K562 (cell line): ENCODE measurements around the gene ZNF92. TPM values are rescaled to one million over a fixed set of nuclear protein-coding genes. Genes with fewer than 3 reads are reported as not detected.

Experiments used
- ATAC-seq: fragments of 200-7000 bp; cut with Tn5 transposase; 3 replicates; pipeline ENCODE4 v1.9.1; 2020; ENCODE audit warnings: moderate library complexity
- BruUV-seq: library from RNA; stranded (reverse); fragments of 400-500 nt; replicated peaks from 2 replicates; lab custom pipeline; 2021; lab: Mats Ljungman, UMichigan
- CTCF ChIA-PET: fragments of 300-600 bp; formaldehyde crosslinking; extraction: SDS; loops from one replicate; lab custom pipeline; 2021; ENCODE audit warnings: low intra/inter-chr PET ratio; lab: Yijun Ruan, JAX
- POLR2A ChIA-PET: fragments of 300-600, 350-650 bp; sonication (Branson Sonifier 250); formaldehyde crosslinking; extraction: SDS; loops from one replicate; lab custom pipeline; 2021; ENCODE audit warnings: antibody characterized with exemption, inconsistent platforms; lab: Yijun Ruan, JAX
- DNase-seq, 4 experiments: peaks; one replicate each; pipeline versions ENCODE4 v3.0.0 to v3.0.0-alpha.2; 2011 to 2018; ENCODE audit warnings: low spot score in 3 of 4, mixed read lengths in 3 of 4; ENCODE audit errors: extremely low read depth in 1 of 4
- FAIRE-seq: peaks from 2 replicates; lab custom pipeline; 2011; peaks lifted over from hg19 to GRCh38; lab: Jason Lieb, UNC
- H2AFZ ChIP-seq: 2 replicates; pipeline ENCODE4 v1.6.0; 2011; ENCODE audit warnings: low read depth, low read length, control low read depth, inconsistent platforms
- H3K27ac ChIP-seq: fragments of 200-600 bp; 3 replicates; pipeline ENCODE4 v1.8.0; 2011; ENCODE audit warnings: low read depth, mild to moderate bottlenecking, control low read depth, inconsistent platforms, low read length, moderate library complexity, mixed read lengths; ENCODE audit errors: extremely low read depth
- H3K27me3 ChIP-seq, 2 experiments: fragments of 300-600 bp in 1 of 2; 2 replicates in 1 of 2; 3 replicates in 1 of 2; pipeline versions ENCODE4 v1.6.0 to v1.8.0; 2011; ENCODE audit warnings: inconsistent platforms in 2 of 2, low read length in 2 of 2, mild to moderate bottlenecking in 1 of 2, mixed read lengths in 1 of 2, moderate library complexity in 1 of 2; ENCODE audit not compliant: control insufficient read depth in 2 of 2, insufficient read depth in 2 of 2
- H3K36me3 ChIP-seq: fragments of 300-600 bp; 3 replicates; pipeline ENCODE4 v1.8.0; 2011; ENCODE audit warnings: mild to moderate bottlenecking, low read length, inconsistent platforms; ENCODE audit not compliant: control insufficient read depth, insufficient read depth
- H3K4me1 ChIP-seq, 2 experiments: fragments of 200-600 bp in 1 of 2; replicated peaks in 1 of 2; 2 replicates in 1 of 2; 3 replicates in 1 of 2; pipeline versions ENCODE4 v1.5.1 to v1.8.0; 2011; ENCODE audit warnings: inconsistent platforms in 2 of 2, low read length in 2 of 2, mild to moderate bottlenecking in 1 of 2, mixed read lengths in 1 of 2, moderate library complexity in 1 of 2; ENCODE audit not compliant: control insufficient read depth in 2 of 2, insufficient read depth in 2 of 2
- H3K4me2 ChIP-seq: 2 replicates; pipeline ENCODE4 v1.6.1; 2011; ENCODE audit warnings: low read length, control low read depth, inconsistent platforms, mixed read lengths; ENCODE audit not compliant: insufficient read depth
- H3K4me3 ChIP-seq: fragments of 200-600 bp; sonication (generic), shearing (Covaris generic); 2 replicates; pipeline ENCODE4 v1.5.1; 2016; ENCODE audit warnings: control low read depth, inconsistent platforms
- H3K79me2 ChIP-seq: fragments of 200-600 bp; 3 replicates; pipeline ENCODE4 v1.8.0; 2011; ENCODE audit warnings: low read length, inconsistent platforms; ENCODE audit not compliant: control insufficient read depth, insufficient read depth
- H3K9ac ChIP-seq, 2 experiments: 2 replicates each; pipeline versions ENCODE4 v1.6.0 to v1.6.1; 2011; ENCODE audit warnings: low read depth in 2 of 2, low read length in 2 of 2, control low read depth in 1 of 2, inconsistent platforms in 1 of 2, mild to moderate bottlenecking in 1 of 2, mixed read lengths in 1 of 2; ENCODE audit not compliant: insufficient read depth in 1 of 2
- H3K9me1 ChIP-seq: one replicate; pipeline ENCODE4 v1.6.0; 2011; ENCODE audit warnings: inconsistent platforms, mild to moderate bottlenecking, low read length, moderate library complexity; ENCODE audit not compliant: control insufficient read depth, insufficient read depth
- H3K9me3 ChIP-seq: replicated peaks from 2 replicates; pipeline ENCODE4 v1.5.1; 2011; ENCODE audit warnings: low read depth, low read length, inconsistent platforms; ENCODE audit not compliant: control insufficient read depth, insufficient read depth
- H4K20me1 ChIP-seq: replicated peaks from 2 replicates; pipeline ENCODE4 v1.6.1; 2011; ENCODE audit warnings: low read length, inconsistent platforms, mixed read lengths; ENCODE audit not compliant: control insufficient read depth, insufficient read depth
- ATF7 ChIP-seq: fragments of 450-650 bp; IDR thresholded peaks from 2 replicates; pipeline ENCODE4 v1.7.1; 2014; ENCODE audit warnings: mild to moderate bottlenecking, moderate library complexity
- CREB3L1 ChIP-seq: fragments of 450-650 bp; IDR thresholded peaks from 2 replicates; pipeline ENCODE4 v1.6.1; 2014; ENCODE audit warnings: low read depth, mild to moderate bottlenecking, moderate library complexity, borderline replicate concordance
- KAT8 ChIP-seq: fragments of 450-650 bp; IDR thresholded peaks from 2 replicates; pipeline ENCODE4 v1.6.1; 2016; ENCODE audit warnings: low read depth, mild to moderate bottlenecking
- MLLT1 ChIP-seq, 2 experiments: fragments of 450-650 bp; IDR thresholded peaks; 2 replicates each; pipeline ENCODE4 v1.6.1; 2016
- NONO ChIP-seq, 2 experiments: fragments of 200-400 bp in 1 of 2; fragments of 450-650 bp in 1 of 2; formaldehyde crosslinking in 1 of 2; IDR thresholded peaks; 2 replicates each; pipeline ENCODE4 v1.6.1; 2017; ENCODE audit warnings: low read depth in 2 of 2, mild to moderate bottlenecking in 2 of 2, moderate library complexity in 2 of 2, low read length in 1 of 2
- NR2C1 ChIP-seq, 2 experiments: fragments of 450-650 bp; IDR thresholded peaks; 2 replicates each; pipeline ENCODE4 v1.6.1; 2017; ENCODE audit warnings: mild to moderate bottlenecking in 2 of 2, antibody characterized with exemption in 1 of 2, inconsistent platforms in 1 of 2, missing compliant biosample characterization in 1 of 2, missing genetic modification characterization in 1 of 2
- PCBP2 ChIP-seq: fragments of 200-400 bp; formaldehyde crosslinking; IDR thresholded peaks from 2 replicates; pipeline ENCODE4 v1.6.1; 2018; ENCODE audit warnings: low read length, low read depth, mild to moderate bottlenecking, moderate library complexity; ENCODE audit not compliant: poor library complexity, severe bottlenecking
- TRIM28 ChIP-seq: fragments of 450-650 bp; IDR thresholded peaks from 2 replicates; pipeline ENCODE4 v1.6.1; 2017
- ZNF212 ChIP-seq: fragments of 450-650 bp; formaldehyde crosslinking; IDR thresholded peaks from 2 replicates; pipeline ENCODE4 v1.4.0; 2020; ENCODE audit warnings: mild to moderate bottlenecking
- ZSCAN32 ChIP-seq: fragments of 450-650 bp; formaldehyde crosslinking; IDR thresholded peaks from 2 replicates; pipeline ENCODE4 v1.4.0; 2020; ENCODE audit warnings: mild to moderate bottlenecking, moderate library complexity
- WGBS: fragments of 100-300 bp; shearing (Covaris generic); methylation state at CpG from one replicate; pipeline ENCODE4 v1.1.6; 2016; ENCODE audit warnings: low coverage, mixed read lengths; ENCODE audit not compliant: insufficient coverage; ENCODE audit errors: missing lambda C conversion rate; 5-methylcytosine and 5-hydroxymethylcytosine counted together
- in situ Hi-C: fragments of 300-500 bp; cut with MboI; formaldehyde crosslinking; loops from 4 replicates; pipeline ENCODE4 v1.15.0; 2018; ENCODE audit warnings: inconsistent platforms, mixed read lengths
- intact Hi-C: fragments of 100-400 bp; cut with micrococcal nuclease; formaldehyde crosslinking; loops from 2 replicates; pipeline ENCODE4 v1.14.2; 2022
- polyA plus RNA-seq, 8 experiments: library from polyadenylated mRNA; depleted of rRNA in 4 of 8; stranded (reverse) in 5 of 8; unstranded in 3 of 8; fragments of >200 nt; fragmentation: Nextera tagmentation in 2 of 8; fragmentation: Illumina TruSeq in 1 of 8; extraction: Ambion mirVana in 2 of 8; extraction: Trizol in 1 of 8; gene quantifications; 2 replicates each; pipeline versions ENCODE4 v1.2.1 to v1.2.3, GENCODE V29; 2011 to 2014; ENCODE audit warnings: inconsistent platforms in 1 of 8, missing spikeins in 1 of 8
- total RNA-seq, 7 experiments: library from RNA; depleted of rRNA in 6 of 7; stranded (reverse); fragments of >200 nt in 6 of 7; fragmentation: Illumina TruSeq in 2 of 7; extraction: Trizol in 2 of 7; gene quantifications; 2 replicates each; pipeline versions ENCODE4 v1.2.1 to v1.2.3, GENCODE V29; 2011 to 2021; ENCODE audit warnings: low replicate concordance in 1 of 7
- TF ChIP-seq, protein P1 (sequence below), 2 experiments: fragments of 450-650 bp in 1 of 2; sonication (generic) in 1 of 2; formaldehyde crosslinking; conservative IDR thresholded peaks; 2 replicates each; pipeline versions ENCODE4 v1.4.0 to v1.8.1; 2020 to 2022; ENCODE audit warnings: mild to moderate bottlenecking in 1 of 2, missing genetic modification reagents in 1 of 2
- TF ChIP-seq, protein P2 (sequence below): fragments of 250-450 bp; sonication (Bioruptor Pico); IDR thresholded peaks from 2 replicates; pipeline ENCODE4 v1.6.1; 2021; ENCODE audit warnings: mild to moderate bottlenecking
- TF ChIP-seq, protein P3 (sequence below), 2 experiments: fragments of 150-350 bp in 1 of 2; IDR thresholded peaks; 2 replicates each; pipeline ENCODE4 v1.6.1; 2012 to 2016; ENCODE audit warnings: low read depth in 2 of 2, low read length in 2 of 2, mild to moderate bottlenecking in 1 of 2, moderate library complexity in 1 of 2

ZNF92 gene
- total and polyA plus RNA-seq, 9 of the 15 experiments (the other 6 are each of a cell fraction or from before 2014, with no cell fraction given): 8.9 to 29.4 (median 12.5) TPM

DNA sequence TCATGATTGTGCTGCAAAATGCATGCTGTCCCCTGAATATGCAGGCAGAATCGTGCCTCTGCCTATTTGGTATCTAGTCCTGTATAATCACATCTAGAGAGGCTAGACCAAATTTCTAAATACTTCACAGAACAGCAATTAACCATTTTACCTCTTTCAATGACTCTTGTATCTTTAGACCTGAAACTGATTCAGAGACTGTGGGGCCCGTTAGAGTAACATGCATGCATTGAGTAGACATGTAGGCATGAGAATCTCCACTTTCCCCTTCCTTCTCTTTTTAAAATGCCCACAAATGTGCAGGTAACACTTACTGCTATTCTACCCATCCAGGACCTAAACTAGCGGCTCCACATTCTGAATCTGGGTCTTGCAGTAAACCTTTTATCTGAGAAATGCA lies 8.8 kb downstream of the ZNF92 start (continued):
- TF ChIP-seq, protein P1, sequence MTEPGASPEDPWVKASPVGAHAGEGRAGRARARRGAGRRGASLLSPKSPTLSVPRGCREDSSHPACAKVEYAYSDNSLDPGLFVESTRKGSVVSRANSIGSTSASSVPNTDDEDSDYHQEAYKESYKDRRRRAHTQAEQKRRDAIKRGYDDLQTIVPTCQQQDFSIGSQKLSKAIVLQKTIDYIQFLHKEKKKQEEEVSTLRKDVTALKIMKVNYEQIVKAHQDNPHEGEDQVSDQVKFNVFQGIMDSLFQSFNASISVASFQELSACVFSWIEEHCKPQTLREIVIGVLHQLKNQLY (CRISPR knock-in tag; conservative IDR thresholded peaks at IDR 0.05): no peak
- TF ChIP-seq MLLT1 (IDR thresholded peaks at IDR 0.05) (no peak), TRIM28 (no peak), NR2C1 (IDR thresholded peaks at IDR 0.05) (no peak), NR2C1 (tag; IDR thresholded peaks at IDR 0.05) (no peak)

GRCh38 chr7:65387891-65388290 lies 14.2 kb downstream of the ZNF92 start:
- in situ Hi-C loops: no loop called here
- 97% methylated on average over 2 of the region's 2 CpGs for WGBS
- TF ChIP-seq, protein P2, sequence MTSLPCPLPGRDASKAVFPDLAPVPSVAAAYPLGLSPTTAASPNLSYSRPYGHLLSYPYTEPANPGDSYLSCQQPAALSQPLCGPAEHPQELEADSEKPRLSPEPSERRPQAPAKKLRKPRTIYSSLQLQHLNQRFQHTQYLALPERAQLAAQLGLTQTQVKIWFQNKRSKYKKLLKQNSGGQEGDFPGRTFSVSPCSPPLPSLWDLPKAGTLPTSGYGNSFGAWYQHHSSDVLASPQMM (CRISPR knock-in tag): no peak
- no peak for TF ChIP-seq ZNF212
- no peak for TF ChIP-seq ATF7
- no peak for TF ChIP-seq PCBP2
- no peak for TF ChIP-seq ZSCAN32 (CRISPR knock-in tag)
- TF ChIP-seq, protein P3, sequence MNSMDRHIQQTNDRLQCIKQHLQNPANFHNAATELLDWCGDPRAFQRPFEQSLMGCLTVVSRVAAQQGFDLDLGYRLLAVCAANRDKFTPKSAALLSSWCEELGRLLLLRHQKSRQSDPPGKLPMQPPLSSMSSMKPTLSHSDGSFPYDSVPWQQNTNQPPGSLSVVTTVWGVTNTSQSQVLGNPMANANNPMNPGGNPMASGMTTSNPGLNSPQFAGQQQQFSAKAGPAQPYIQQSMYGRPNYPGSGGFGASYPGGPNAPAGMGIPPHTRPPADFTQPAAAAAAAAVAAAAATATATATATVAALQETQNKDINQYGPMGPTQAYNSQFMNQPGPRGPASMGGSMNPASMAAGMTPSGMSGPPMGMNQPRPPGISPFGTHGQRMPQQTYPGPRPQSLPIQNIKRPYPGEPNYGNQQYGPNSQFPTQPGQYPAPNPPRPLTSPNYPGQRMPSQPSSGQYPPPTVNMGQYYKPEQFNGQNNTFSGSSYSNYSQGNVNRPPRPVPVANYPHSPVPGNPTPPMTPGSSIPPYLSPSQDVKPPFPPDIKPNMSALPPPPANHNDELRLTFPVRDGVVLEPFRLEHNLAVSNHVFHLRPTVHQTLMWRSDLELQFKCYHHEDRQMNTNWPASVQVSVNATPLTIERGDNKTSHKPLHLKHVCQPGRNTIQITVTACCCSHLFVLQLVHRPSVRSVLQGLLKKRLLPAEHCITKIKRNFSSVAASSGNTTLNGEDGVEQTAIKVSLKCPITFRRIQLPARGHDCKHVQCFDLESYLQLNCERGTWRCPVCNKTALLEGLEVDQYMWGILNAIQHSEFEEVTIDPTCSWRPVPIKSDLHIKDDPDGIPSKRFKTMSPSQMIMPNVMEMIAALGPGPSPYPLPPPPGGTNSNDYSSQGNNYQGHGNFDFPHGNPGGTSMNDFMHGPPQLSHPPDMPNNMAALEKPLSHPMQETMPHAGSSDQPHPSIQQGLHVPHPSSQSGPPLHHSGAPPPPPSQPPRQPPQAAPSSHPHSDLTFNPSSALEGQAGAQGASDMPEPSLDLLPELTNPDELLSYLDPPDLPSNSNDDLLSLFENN (IDR thresholded peaks at IDR 0.05; ENCODE audit: low read depth in 2 of 2, low read length in 2 of 2): no peak
- TF ChIP-seq KAT8: no peak
- TF ChIP-seq NONO (IDR thresholded peaks at IDR 0.05; ENCODE audit: low read depth in 2 of 2, low read length in 1 of 2): no peak
- no peak for TF ChIP-seq CREB3L1

More at GRCh38 chr7:65387891-65388290, 14.2 kb downstream of the ZNF92 start:
- Histone ChIP-seq H3K4me1 (no peaks in the 10 kb centered on the region; a peak in 1 of 5 replicates), H3K27me3 (no peaks in the 10 kb centered on the region), H4K20me1 (peaks cover 4% of the 10 kb centered on the region; the same call in 1 of the 2 replicates), H3K4me3 (no peak overlapping the region), H3K79me2 (peaks cover 47% of the 10 kb centered on the region), H3K4me2 (no peak overlapping the region), H3K9me1 (no peaks in the 10 kb centered on the region), H3K9me3 (no peaks in the 10 kb centered on the region), H2AFZ (no peak overlapping the region), H3K36me3 (peaks cover 41% of the 10 kb centered on the region), H3K27ac (no peak overlapping the region), H3K9ac (no peak overlapping the region)
- FAIRE-seq: no peak
- ChIA-PET CTCF (no interaction called here), POLR2A (no interaction called here)
- ATAC-seq: no peak
- intact Hi-C loops: no loop called here
- DNase-seq: no peak
- BruUV-seq: no TSS peak
